B cell (primary cell): ENCODE results near the gene MRTFB. TPM values are rescaled to one million over a fixed set of nuclear protein-coding genes. Genes with fewer than 3 reads are reported as not detected.

Experiments used
- ATAC-seq: fragments of 200-7000 bp; cut with Tn5 transposase; one replicate; pipeline ENCODE4 v1.10.0; 2021; ENCODE audit warnings: low read depth, mild to moderate bottlenecking, moderate number of reproducible peaks, moderate library complexity
- CTCF ChIA-PET: fragments of 350-600 bp; sonication (Branson Sonifier 250); formaldehyde crosslinking; loops from one replicate; lab custom pipeline; 2021; ENCODE audit warnings: antibody characterized with exemption, inconsistent platforms; lab: Charles Lee
- POLR2A ChIA-PET: fragments of 350-600 bp; sonication (Branson Sonifier 250); formaldehyde crosslinking; loops from one replicate; lab custom pipeline; 2021; ENCODE audit warnings: antibody characterized with exemption; lab: Charles Lee
- DNase-seq: peaks from one replicate; pipeline ENCODE4 v3.0.0; 2013
- H2AFZ ChIP-seq: 2 replicates; pipeline ENCODE4 v1.6.1; 2012; ENCODE audit warnings: mild to moderate bottlenecking, low read depth, low read length; ENCODE audit not compliant: insufficient read depth, poor library complexity, severe bottlenecking
- H3K27ac ChIP-seq, 2 donors: 1 replicate in 1 of 2; 2 replicates in 1 of 2; pipeline ENCODE4 v1.5.1; 2012 to 2013; ENCODE audit warnings: low read length in 2 of 2, mild to moderate bottlenecking in 2 of 2, moderate library complexity in 1 of 2
- H3K27me3 ChIP-seq, 4 experiments: fragments of 200-600 bp in 1 of 4; sonication (generic) in 1 of 4; replicated peaks in 1 of 4; 1 replicate in 2 of 4; 2 replicates in 2 of 4; pipeline versions ENCODE4 v1.6.1 to v1.7.0; 2013 to 2016; ENCODE audit warnings: low read length in 3 of 4, mild to moderate bottlenecking in 2 of 4, mixed read lengths in 1 of 4, moderate library complexity in 1 of 4; ENCODE audit not compliant: insufficient read depth in 4 of 4, control insufficient read depth in 3 of 4; ENCODE audit errors: control extremely low read depth in 1 of 4
- H3K36me3 ChIP-seq, 2 experiments: replicated peaks in 1 of 2; 1 replicate in 1 of 2; 2 replicates in 1 of 2; pipeline versions ENCODE4 v1.6.1 to v1.7.1; 2013; ENCODE audit warnings: low read length in 1 of 2; ENCODE audit not compliant: insufficient read depth in 2 of 2, control insufficient read depth in 1 of 2; ENCODE audit errors: control extremely low read depth in 1 of 2, extremely low read depth in 1 of 2
- H3K4me1 ChIP-seq, 2 donors: fragments of 200-600 bp in 1 of 2; sonication (generic) in 1 of 2; 1 replicate in 1 of 2; 2 replicates in 1 of 2; pipeline versions ENCODE4 v1.5.1 to v1.6.1; 2013 to 2017; ENCODE audit warnings: low read length in 2 of 2; ENCODE audit not compliant: control insufficient read depth in 2 of 2, insufficient read depth in 2 of 2
- H3K4me2 ChIP-seq: replicated peaks from 2 replicates; pipeline ENCODE3; 2012; ENCODE audit warnings: mild to moderate bottlenecking, low read depth, low read length; ENCODE audit not compliant: poor library complexity, severe bottlenecking
- H3K4me3 ChIP-seq, 5 experiments: fragments of 200-600 bp in 1 of 5; sonication (generic) in 1 of 5; 1 replicate in 3 of 5; 2 replicates in 2 of 5; pipeline versions ENCODE4 v1.5.1 to v1.7.0; 2011 to 2016; ENCODE audit warnings: low read length in 4 of 5, mild to moderate bottlenecking in 4 of 5, low read depth in 2 of 5, control low read depth in 1 of 5, moderate library complexity in 1 of 5; ENCODE audit not compliant: insufficient read depth in 1 of 5; ENCODE audit errors: control extremely low read depth in 1 of 5, extremely low read depth in 1 of 5
- H3K79me2 ChIP-seq: fragments of 200-600 bp; sonication (generic); one replicate; pipeline ENCODE4 v1.6.0; 2016; ENCODE audit warnings: low read length; ENCODE audit not compliant: control insufficient read depth, insufficient read depth
- H3K9ac ChIP-seq: fragments of 200-600 bp; sonication (generic); 2 replicates; pipeline ENCODE4 v1.6.1; 2017; ENCODE audit warnings: mild to moderate bottlenecking, low read length, moderate library complexity
- H3K9me3 ChIP-seq, 3 donors: one replicate each; pipeline versions ENCODE4 v1.6.1 to v1.7.1; 2013; ENCODE audit warnings: low read length in 2 of 3; ENCODE audit not compliant: control insufficient read depth in 2 of 3, insufficient read depth in 1 of 3; ENCODE audit errors: control extremely low read depth in 1 of 3
- H4K20me1 ChIP-seq: 2 replicates; pipeline ENCODE4 v1.6.0; 2012; ENCODE audit warnings: mild to moderate bottlenecking, low read length; ENCODE audit not compliant: insufficient read depth, control insufficient read depth, poor library complexity, severe bottlenecking
- H3K27ac Mint-ChIP-seq: one replicate; pipeline ENCODE4 v1.8.0; 2021; ENCODE audit warnings: mixed read lengths
- H3K27me3 Mint-ChIP-seq: one replicate; pipeline ENCODE4 v1.8.0; 2021; ENCODE audit warnings: mixed read lengths
- H3K4me1 Mint-ChIP-seq: one replicate; pipeline ENCODE4 v1.8.0; 2021; ENCODE audit warnings: mixed read lengths
- H3K4me3 Mint-ChIP-seq: one replicate; pipeline ENCODE4 v1.8.0; 2021; ENCODE audit warnings: mixed read lengths
- H3K9me3 Mint-ChIP-seq: one replicate; pipeline ENCODE4 v1.8.0; 2022; ENCODE audit warnings: mixed read lengths; ENCODE audit not compliant: insufficient read depth
- EZH2 ChIP-seq: IDR thresholded peaks from 2 replicates; pipeline ENCODE4 v1.6.1; 2012; ENCODE audit warnings: borderline replicate concordance, low read depth, mild to moderate bottlenecking, moderate library complexity, low read length; ENCODE audit not compliant: insufficient read depth, poor library complexity, severe bottlenecking
- WGBS: methylation state at CpG from one replicate; pipeline ENCODE4 v1.1.5; 2013; ENCODE audit warnings: missing lambda C conversion rate; ENCODE audit not compliant: insufficient coverage; 5-methylcytosine and 5-hydroxymethylcytosine counted together
- intact Hi-C: fragments of 100-400 bp; cut with micrococcal nuclease; formaldehyde crosslinking; loops from one replicate; pipeline ENCODE4 v1.10.0; 2022
- polyA plus RNA-seq: library from polyadenylated mRNA; depleted of rRNA; stranded (reverse); fragments of >200 nt; gene quantifications from 2 replicates; pipeline ENCODE4 v1.2.3, GENCODE V29; 2012
- total RNA-seq, 2 donors: library from RNA; stranded (reverse); fragments of 120-200 nt in 1 of 2; gene quantifications; 1 replicate in 1 of 2; 2 replicates in 1 of 2; pipeline versions ENCODE4 v1.2.3 to v1.2.4, GENCODE V29; 2013 to 2022
- TF ChIP-seq, protein P1 (sequence below): fragments of 200-600 bp; IDR thresholded peaks from one replicate; pipeline ENCODE4 v1.8.0; 2022; ENCODE audit warnings: antibody characterized with exemption, mild to moderate bottlenecking

MRTFB gene
- total and polyA plus RNA-seq, 2 donors (not counting 1 experiment from before 2014, with no cell fraction given), result 6.6 to 39.5 TPM

DNA sequence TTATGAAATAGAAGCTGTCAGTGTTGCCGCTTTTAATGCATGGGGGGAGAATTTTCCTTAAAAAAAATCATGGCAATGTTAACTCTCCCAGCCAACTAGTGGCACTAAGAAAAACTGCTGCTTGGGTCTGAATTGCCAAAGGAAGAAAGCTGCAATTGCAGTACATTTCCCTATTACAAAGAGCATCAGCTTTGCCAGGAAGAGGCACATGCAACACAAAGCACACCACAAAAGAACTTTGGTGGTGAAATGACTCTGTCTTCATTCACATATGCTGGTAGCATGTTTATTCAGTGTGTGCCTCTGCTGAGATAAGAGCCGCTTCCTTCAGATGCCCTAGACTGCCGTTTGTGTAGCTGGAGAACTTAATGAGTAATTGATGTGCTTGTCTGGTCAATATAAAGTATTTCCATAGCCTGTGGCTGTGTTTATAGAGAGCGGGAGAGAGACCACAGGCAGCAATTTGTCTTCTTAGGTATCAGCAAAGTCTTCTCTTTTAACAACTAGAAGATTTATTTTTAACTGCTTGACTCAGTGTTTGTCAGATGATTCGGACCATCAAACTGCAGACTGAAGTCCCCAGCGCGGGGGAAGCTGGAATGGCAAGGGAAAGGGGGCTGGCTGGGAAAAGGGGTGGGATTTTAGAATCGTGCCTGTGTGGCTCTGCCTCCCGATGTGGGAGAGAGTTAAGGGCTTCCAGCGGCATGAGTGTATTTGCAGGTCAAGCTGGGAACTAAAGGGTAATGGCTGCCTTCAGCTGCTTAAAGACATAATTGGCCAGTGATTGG lies 115.1 kb downstream of the MRTFB start:
- no peaks in the 10 kb centered on the region for H3K4me1 Mint-ChIP-seq
- ATAC-seq (no peak), DNase-seq (no peak)
- TF ChIP-seq, protein P1, sequence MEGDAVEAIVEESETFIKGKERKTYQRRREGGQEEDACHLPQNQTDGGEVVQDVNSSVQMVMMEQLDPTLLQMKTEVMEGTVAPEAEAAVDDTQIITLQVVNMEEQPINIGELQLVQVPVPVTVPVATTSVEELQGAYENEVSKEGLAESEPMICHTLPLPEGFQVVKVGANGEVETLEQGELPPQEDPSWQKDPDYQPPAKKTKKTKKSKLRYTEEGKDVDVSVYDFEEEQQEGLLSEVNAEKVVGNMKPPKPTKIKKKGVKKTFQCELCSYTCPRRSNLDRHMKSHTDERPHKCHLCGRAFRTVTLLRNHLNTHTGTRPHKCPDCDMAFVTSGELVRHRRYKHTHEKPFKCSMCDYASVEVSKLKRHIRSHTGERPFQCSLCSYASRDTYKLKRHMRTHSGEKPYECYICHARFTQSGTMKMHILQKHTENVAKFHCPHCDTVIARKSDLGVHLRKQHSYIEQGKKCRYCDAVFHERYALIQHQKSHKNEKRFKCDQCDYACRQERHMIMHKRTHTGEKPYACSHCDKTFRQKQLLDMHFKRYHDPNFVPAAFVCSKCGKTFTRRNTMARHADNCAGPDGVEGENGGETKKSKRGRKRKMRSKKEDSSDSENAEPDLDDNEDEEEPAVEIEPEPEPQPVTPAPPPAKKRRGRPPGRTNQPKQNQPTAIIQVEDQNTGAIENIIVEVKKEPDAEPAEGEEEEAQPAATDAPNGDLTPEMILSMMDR, result no peak
- no peak for TF ChIP-seq EZH2
- WGBS, result 100% methylated on average over 7 of the region's 10 CpGs
- H3K27ac Mint-ChIP-seq, result no peak overlapping the region
- H4K20me1 ChIP-seq, result no peaks in the 10 kb centered on the region
- intact Hi-C loops, result no loop called here
- no peak overlapping the region for H3K4me3 ChIP-seq
- no peaks in the 10 kb centered on the region for H3K9me3 Mint-ChIP-seq
- no peaks in the 10 kb centered on the region for H3K4me1 ChIP-seq
- H3K4me2 ChIP-seq, result no peak overlapping the region
- H3K79me2 ChIP-seq, result no peaks in the 10 kb centered on the region
- H2AFZ ChIP-seq, result no peak overlapping the region
- H3K27me3 ChIP-seq, result no peaks in the 10 kb centered on the region
- no peaks in the 10 kb centered on the region for H3K36me3 ChIP-seq
- CTCF ChIA-PET, result no interaction called here
- H3K4me3 Mint-ChIP-seq, result no peak overlapping the region
- no peaks in the 10 kb centered on the region for H3K9me3 ChIP-seq
- no peak overlapping the region for H3K27ac ChIP-seq
- H3K27me3 Mint-ChIP-seq, result no peaks in the 10 kb centered on the region
- H3K9ac ChIP-seq, result no peak overlapping the region
- POLR2A ChIA-PET, result no interaction called here

DNA sequence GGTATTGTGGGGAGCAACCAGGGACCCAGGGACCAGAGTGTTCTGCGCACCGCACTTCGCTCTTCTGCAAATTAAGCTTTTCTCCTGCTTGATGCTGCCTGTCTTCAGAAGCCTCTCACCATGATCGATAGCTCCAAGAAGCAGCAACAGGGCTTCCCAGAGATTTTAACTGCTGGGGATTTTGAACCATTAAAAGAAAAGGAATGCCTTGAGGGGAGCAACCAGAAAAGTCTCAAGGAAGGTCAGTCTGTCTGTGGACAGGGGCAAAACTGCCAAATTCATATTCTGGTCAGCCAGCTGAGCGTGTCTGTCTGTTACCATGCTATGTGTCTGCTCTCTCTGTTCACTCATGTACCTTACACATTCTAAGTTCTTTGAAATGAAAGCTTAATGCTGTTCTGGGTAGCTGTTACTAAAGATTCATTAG lies 115.7 kb downstream of the MRTFB start:
- Histone ChIP-seq H2AFZ (no peak overlapping the region), H3K4me2 (no peak overlapping the region), H3K4me1 (no peaks in the 10 kb centered on the region), H3K27me3 (no peaks in the 10 kb centered on the region), H3K9ac (no peak overlapping the region), H3K79me2 (no peaks in the 10 kb centered on the region), H3K36me3 (no peaks in the 10 kb centered on the region), H3K27ac (no peak overlapping the region), H3K9me3 (no peaks in the 10 kb centered on the region), H4K20me1 (no peaks in the 10 kb centered on the region), H3K4me3 (no peak overlapping the region)
- CTCF ChIA-PET, result no interaction called here
- intact Hi-C loops, result no loop called here
- DNase-seq (no peak), ATAC-seq (no peak)
- H3K4me3 Mint-ChIP-seq, result no peak overlapping the region
- no peaks in the 10 kb centered on the region for H3K27me3 Mint-ChIP-seq
- no peaks in the 10 kb centered on the region for H3K9me3 Mint-ChIP-seq
- POLR2A ChIA-PET, result no interaction called here
- no peak for TF ChIP-seq EZH2
- TF ChIP-seq, protein P1, result no peak
- H3K27ac Mint-ChIP-seq, result no peak overlapping the region
- 100% methylated on average over 4 of the region's 5 CpGs for WGBS
- no peaks in the 10 kb centered on the region for H3K4me1 Mint-ChIP-seq
